Stimulated activated CD8-positive, alpha-beta memory T cell treated with anti-CD3 and anti-CD28 coated beads, Interleukin-7, amount 100 ng/mL, for 4 hours (primary cell): ENCODE measurements around the gene FAM13A.
"Not testable (repeated sequence)": the region's sequence is repeated elsewhere in the genome, so short reads cannot be mapped to it uniquely, and the experiment has no call there.

ENCODE experiments used
- DNase-seq, 2 donors: peaks; one replicate each; pipeline ENCODE4 v3.0.0-alpha.2; 2020; ENCODE audit warnings: low read depth in 2 of 2

The FAM13A gene

GRCh38 chr4:89056953-89057398 is at the start of gene FAM13A:
Gene FAM13A, minus strand, starts transcription at chr4:89057185. Its CDS starts 221 bp downstream, at chr4:89056964.
- no peak for DNase-seq

GRCh38 chr4:89105726-89106125 is 48.7 kb upstream of the FAM13A start:
- no peak for DNase-seq

- DNase-seq, result no peak
Observed at GRCh38 chr4:89101256-89102161, 44.5 kb upstream of the FAM13A start.

GRCh38 chr4:89100853-89101252 is 43.9 kb upstream of the FAM13A start:
- no peak for DNase-seq

GRCh38 chr4:89099471-89099870 is 42.5 kb upstream of the FAM13A start:
- no peak for DNase-seq

GRCh38 chr4:89099034-89099433 is 42.0 kb upstream of the FAM13A start:
- DNase-seq, result no peak

GRCh38 chr4:89078300-89078699 is 21.3 kb upstream of the FAM13A start:
- no peak for DNase-seq

- DNase-seq, result no peak
Observed at GRCh38 chr4:89077761-89078160, 20.8 kb upstream of the FAM13A start.

- no peak for DNase-seq
Observed at GRCh38 chr4:89072921-89073320, 15.9 kb upstream of the FAM13A start.

- DNase-seq, result no peak
Observed at GRCh38 chr4:89071311-89071710, 14.3 kb upstream of the FAM13A start.

- no peak for DNase-seq
Observed at GRCh38 chr4:89070041-89070440, 13.1 kb upstream of the FAM13A start.

GRCh38 chr4:89069481-89069880 is 12.5 kb upstream of the FAM13A start:
- no peak for DNase-seq

GRCh38 chr4:89067417-89067816 is 10.4 kb upstream of the FAM13A start:
- no peak for DNase-seq

- no peak for DNase-seq
Observed at GRCh38 chr4:89064848-89065247, 7.9 kb upstream of the FAM13A start.

- not testable (repeated sequence) for DNase-seq
Observed at GRCh38 chr4:89057844-89058243, 859 bp upstream of the FAM13A start.

GRCh38 chr4:89056292-89056952 is 563 bp downstream of the FAM13A start:
- DNase-seq, result no peak

GRCh38 chr4:89055157-89056080 is 1.6 kb downstream of the FAM13A start:
- DNase-seq, result no peak

- DNase-seq, result no peak
Observed at GRCh38 chr4:89054627-89055026, 2.4 kb downstream of the FAM13A start.

- DNase-seq, result no peak
Observed at GRCh38 chr4:89049853-89050252, 7.1 kb downstream of the FAM13A start.

- no peak for DNase-seq
Observed at GRCh38 chr4:89048906-89049601, 7.9 kb downstream of the FAM13A start.
